ENCODE data around the gene RPS2.
"Not testable (repeated sequence)": the region's sequence is repeated elsewhere in the genome, so short reads cannot be mapped to it uniquely, and the experiment has no call there.

RPS2 gene

DNA sequence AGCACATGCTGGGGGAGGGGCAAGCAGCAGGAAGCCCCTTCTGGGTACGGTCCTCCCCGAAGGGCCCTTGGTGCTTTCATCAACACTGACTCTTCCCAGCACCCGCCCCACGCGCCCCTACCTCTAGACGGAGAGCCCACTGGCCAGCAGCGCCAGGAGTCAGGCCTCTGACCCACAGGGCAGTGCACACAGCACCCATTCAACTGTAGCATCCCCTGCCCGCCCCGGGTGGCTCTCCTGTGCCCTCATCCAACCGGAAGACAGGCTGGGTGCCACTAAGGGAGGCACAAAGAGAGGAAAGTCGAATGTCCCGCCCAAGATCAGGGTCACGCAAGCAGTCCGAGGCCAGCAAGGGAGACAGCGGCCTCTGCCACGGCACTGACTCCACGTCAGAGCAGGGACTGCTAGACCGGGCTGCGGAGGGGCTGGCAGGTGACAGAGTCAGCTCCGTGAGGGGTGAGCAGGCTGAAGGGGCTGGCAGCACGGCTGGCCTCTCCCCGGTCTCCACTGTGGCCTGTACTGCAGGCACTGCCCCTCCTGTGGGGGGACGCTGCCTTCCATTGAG lies 31.4 kb downstream of the RPS2 start:
- peaks cover 4% of the 10 kb centered on the region for H3K4me1 Mint-ChIP-seq (ENCODE audit: low read depth)
- no peaks in the 10 kb centered on the region for H3K9me3 Mint-ChIP-seq
- H3K27ac Mint-ChIP-seq = no peak overlapping the region
- no peaks in the 10 kb centered on the region for H3K36me3 Mint-ChIP-seq (ENCODE audit: low read depth)
- H3K27me3 Mint-ChIP-seq = no peaks in the 10 kb centered on the region
- no peak overlapping the region for H3K4me3 Mint-ChIP-seq

DNA sequence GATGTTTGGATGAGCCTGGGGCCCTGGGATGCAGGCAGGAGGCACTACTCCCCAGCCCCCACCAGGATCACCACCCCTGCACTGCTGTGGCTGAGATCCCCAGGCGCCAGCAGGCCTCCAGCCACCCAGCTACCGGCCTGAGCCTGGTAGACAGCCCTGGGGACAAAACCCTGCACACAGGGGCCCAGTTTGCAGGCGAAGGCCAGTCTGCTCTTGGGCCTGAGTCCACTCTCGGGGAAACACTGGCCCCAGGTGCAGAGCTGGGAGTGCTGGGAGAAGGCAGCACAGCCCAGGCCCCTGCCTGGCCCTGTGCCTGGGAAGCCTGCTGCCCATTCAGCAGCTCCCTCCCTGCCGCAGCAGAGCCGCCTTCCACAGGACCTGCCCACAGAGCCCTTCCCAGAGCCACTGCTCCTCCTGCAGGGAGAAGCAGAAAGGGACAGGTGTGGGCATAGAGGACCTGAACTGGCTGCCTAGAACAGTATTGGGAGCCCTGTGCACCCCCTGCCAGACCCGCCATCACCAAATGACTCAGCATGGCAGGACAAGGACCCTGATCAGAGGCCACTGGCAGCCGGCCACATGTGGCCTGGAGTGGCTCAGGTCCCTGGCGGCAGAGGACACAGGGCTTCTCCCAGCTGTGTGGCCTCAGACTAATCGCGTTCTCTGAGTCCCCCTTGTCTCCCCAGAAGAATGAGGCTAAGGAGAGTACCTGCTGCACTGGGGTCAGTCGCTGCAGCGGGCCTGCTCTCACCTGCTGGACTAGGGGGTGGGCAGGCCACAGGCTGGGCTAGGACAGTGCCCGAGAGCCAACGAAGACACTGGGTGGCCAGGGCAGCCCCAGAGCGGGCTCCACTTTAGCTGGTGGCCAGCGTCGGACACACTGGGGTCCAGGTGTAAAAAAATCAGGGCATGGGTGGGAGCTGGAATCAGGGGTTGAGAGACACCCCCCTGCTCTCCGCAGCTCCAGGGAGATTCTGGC lies 32.3 kb downstream of the RPS2 start:
- H3K9me3 Mint-ChIP-seq = no peaks in the 10 kb centered on the region
- H3K4me1 Mint-ChIP-seq (ENCODE audit: low read depth) = peaks cover 4% of the 10 kb centered on the region
- H3K27me3 Mint-ChIP-seq = no peaks in the 10 kb centered on the region
- no peaks in the 10 kb centered on the region for H3K36me3 Mint-ChIP-seq (ENCODE audit: low read depth)
- no peak overlapping the region for H3K27ac Mint-ChIP-seq
- no peak overlapping the region for H3K4me3 Mint-ChIP-seq

DNA sequence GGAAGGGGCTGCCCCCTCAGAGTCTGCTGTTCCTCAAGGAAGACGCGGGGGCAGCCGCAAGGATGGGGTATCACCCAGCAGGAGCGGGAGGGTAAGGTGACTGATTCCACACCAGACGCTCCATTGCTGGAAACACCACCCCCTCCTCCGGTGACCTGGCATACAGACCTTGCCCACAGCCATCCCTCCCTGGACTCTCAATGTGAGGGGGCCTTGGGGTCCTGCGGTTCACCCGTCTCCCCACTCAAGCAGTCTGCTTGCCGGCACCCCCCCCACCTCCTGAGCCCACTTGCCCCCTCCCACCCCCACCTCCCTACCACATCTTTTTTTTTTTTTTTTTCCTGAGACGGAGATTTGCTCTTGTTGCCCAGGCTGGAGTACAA lies 34.3 kb downstream of the RPS2 start:
- Mint-ChIP-seq H3K27me3 (no peaks in the 10 kb centered on the region), H3K4me3 (no peak overlapping the region), H3K9me3 (no peaks in the 10 kb centered on the region), H3K36me3 (ENCODE audit: low read depth) (no peaks in the 10 kb centered on the region), H3K27ac (no peak overlapping the region), H3K4me1 (ENCODE audit: low read depth) (peaks cover 4% of the 10 kb centered on the region)

DNA sequence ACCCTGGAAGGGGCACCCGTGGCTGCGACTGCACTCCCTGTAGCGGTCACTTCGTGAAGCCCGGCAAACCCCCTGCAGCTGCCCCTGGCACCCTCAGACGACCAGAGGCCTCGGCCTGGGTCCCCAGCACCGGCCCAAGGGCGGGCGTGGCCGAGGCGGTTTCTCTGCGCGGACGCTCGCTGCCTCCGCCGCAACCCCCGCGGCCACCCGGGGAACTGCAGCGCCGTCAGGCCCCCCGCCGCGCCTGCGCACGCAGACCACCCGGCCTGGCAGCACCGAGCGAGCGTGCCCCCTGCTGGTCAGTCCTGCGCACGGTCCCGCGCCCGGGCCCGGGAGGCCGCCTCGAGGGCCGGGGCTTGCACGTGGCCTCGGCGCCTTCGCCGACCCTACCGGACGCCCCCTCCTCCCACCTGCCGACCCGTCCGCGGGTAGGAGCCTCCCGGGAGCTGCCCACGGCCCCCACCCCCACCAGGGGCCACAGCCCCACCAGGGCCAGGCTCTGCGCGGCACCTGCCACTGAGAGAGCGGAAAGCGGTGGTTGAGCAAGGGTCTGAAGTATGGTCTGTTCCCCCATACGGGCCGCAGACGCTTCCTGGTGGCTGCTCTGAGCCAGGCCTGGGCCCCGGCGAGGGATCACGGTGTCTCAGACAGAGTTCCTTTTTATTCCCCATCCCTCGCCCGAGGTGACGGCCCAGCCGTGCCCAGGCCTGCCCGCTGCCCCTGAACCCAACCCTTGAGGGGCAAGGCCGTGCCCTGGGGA lies 34.9 kb downstream of the RPS2 start:
- Mint-ChIP-seq H3K4me3 (peak overlapping the region; percentile 51), H3K27ac (no peak overlapping the region), H3K4me1 (ENCODE audit: low read depth) (peaks cover 4% of the 10 kb centered on the region)

DNA sequence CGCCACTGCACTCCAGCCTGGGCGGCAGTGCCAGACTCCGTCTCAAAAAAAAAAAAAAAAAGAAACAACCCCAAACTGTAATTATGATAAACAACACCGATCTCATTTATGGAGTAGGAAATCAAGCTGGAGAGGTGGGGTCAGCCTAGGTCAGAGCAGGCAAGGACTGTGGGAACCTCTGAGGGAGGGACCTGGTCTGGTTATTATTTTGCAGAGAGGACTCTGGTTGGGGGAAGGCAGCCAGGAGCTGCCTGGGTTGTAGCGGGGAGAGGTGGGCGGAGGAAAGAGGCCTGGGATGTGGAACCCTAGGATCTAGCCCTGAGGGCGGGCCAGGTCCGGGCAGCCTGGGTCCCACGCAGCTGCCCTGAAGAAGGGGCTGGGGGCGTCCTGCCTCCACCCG lies 35.5 kb downstream of the RPS2 start:
- Mint-ChIP-seq H3K4me3 (peak overlapping the region; percentile 72), H3K27ac (peak overlapping the region; percentile 65), H3K27me3 (no peaks in the 10 kb centered on the region), H3K9me3 (no peaks in the 10 kb centered on the region), H3K4me1 (ENCODE audit: low read depth) (peaks cover 4% of the 10 kb centered on the region), H3K36me3 (ENCODE audit: low read depth) (no peaks in the 10 kb centered on the region)

More for the DNA sequence above, 34.9 kb downstream of the RPS2 start:
- Mint-ChIP-seq H3K27me3 (no peaks in the 10 kb centered on the region), H3K36me3 (ENCODE audit: low read depth) (no peaks in the 10 kb centered on the region), H3K9me3 (no peaks in the 10 kb centered on the region)

DNA sequence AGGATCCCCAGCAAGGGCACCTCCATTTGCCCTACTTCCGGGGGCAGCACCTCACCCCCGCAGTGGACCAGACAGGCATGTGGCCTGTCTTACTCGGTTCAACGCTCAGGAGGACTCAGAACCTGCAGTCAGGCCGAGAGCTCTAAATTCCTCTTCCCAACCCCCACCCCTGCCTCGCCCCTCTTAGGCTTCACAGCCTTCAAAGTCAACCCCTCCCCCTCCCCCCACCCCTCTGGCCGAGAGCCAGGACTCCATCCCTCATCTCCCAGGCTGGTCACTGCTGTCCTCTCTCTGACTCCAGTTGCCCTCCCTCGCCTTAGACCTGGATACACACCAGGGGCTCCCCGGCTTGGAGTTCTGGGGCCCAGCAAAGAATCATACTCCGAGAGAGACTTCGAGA lies 38.4 kb downstream of the RPS2 start:
- peaks cover 4% of the 10 kb centered on the region for H3K4me1 Mint-ChIP-seq (ENCODE audit: low read depth)
- no peak overlapping the region for H3K4me3 Mint-ChIP-seq
- peaks cover 18% of the 10 kb centered on the region for H3K27me3 Mint-ChIP-seq
- H3K9me3 Mint-ChIP-seq = no peaks in the 10 kb centered on the region
- no peak overlapping the region for H3K27ac Mint-ChIP-seq
- no peaks in the 10 kb centered on the region for H3K36me3 Mint-ChIP-seq (ENCODE audit: low read depth)

DNA sequence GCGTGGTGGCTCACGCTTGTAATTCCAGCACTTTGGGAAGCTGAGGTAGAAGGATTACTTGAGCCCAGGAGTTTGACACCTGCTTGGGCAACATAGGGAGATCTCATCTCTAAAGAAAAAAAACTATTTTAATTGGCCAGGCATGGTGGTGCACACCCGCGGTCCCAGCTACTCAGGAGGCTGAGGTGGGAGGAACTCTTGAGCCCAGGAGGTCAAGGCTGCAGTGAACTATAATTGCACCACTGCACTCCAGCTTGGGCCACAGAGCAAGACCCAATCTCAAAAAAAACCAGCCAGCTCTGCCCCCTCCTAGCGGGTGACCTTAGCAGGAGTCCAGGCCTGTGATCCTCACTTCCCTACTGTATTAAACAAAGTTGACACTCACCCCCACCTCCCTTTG lies 40.5 kb downstream of the RPS2 start:
- Mint-ChIP-seq H3K9me3 (no peaks in the 10 kb centered on the region), H3K4me1 (ENCODE audit: low read depth) (peaks cover 2% of the 10 kb centered on the region), H3K27ac (no peak overlapping the region), H3K4me3 (no peak overlapping the region), H3K36me3 (ENCODE audit: low read depth) (no peaks in the 10 kb centered on the region), H3K27me3 (peaks cover 32% of the 10 kb centered on the region)

DNA sequence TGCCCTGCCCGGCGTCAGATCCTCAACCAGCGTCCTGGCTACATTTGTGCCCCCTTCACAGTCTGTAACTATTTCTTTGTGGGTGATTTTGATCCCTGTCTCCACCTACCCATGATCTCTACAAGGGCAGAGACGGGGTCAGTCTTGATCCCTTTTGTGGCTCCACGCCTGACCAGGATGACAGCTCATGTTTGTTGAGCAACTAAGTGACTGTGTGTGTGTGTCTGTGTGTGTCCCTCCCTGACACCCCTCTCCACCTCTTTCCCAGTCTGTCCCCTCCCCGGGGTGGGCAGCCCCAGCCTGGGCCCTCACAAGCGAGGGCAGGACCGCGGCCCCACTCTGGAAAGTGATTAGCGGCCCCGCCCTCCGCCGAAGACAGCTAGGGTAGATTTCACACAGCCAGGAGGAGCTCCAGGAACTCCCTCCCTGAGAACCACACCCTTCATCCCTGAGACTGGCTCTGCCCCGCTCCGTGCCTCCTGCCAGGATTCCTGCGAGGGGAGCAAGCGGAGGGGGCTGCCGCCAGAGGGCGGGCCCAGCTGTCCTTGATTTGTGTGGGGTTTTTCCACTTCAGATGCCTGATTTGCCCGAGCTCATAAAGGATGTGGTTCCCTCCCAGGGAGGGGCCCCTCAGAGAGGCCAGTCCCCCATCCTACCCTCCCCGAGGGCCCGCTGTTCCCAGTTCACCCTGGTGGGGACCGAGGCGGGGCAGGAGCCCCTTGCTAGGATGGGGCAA lies 41.2 kb downstream of the RPS2 start:
- Mint-ChIP-seq H3K9me3 (no peaks in the 10 kb centered on the region), H3K27ac (no peak overlapping the region), H3K27me3 (peaks cover 36% of the 10 kb centered on the region), H3K36me3 (ENCODE audit: low read depth) (no peaks in the 10 kb centered on the region), H3K4me1 (ENCODE audit: low read depth) (no peaks in the 10 kb centered on the region), H3K4me3 (no peak overlapping the region)

DNA sequence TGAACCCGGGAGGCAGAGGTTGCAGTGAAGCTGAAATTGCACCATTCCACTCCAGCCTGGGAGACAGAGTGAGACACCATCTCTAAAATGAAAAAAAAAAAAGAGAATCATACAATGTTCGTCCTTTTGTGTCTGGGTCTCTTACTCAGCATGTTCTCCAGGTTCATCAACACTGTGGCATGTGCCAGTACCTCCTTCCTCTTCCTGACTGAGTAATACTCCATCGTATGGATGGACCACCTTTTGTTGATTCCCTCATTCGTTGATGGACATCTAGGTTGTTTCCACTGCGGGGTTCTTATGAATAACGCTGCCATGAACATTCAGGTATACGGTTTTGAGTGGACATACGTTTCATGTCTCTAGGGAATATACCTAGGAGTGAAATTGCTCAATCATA lies 42.3 kb downstream of the RPS2 start:
- no peak overlapping the region for H3K4me3 Mint-ChIP-seq
- H3K36me3 Mint-ChIP-seq (ENCODE audit: low read depth) = no peaks in the 10 kb centered on the region
- peaks cover 36% of the 10 kb centered on the region for H3K27me3 Mint-ChIP-seq
- no peaks in the 10 kb centered on the region for H3K9me3 Mint-ChIP-seq
- H3K27ac Mint-ChIP-seq = no peak overlapping the region
- H3K4me1 Mint-ChIP-seq (ENCODE audit: low read depth) = no peaks in the 10 kb centered on the region

DNA sequence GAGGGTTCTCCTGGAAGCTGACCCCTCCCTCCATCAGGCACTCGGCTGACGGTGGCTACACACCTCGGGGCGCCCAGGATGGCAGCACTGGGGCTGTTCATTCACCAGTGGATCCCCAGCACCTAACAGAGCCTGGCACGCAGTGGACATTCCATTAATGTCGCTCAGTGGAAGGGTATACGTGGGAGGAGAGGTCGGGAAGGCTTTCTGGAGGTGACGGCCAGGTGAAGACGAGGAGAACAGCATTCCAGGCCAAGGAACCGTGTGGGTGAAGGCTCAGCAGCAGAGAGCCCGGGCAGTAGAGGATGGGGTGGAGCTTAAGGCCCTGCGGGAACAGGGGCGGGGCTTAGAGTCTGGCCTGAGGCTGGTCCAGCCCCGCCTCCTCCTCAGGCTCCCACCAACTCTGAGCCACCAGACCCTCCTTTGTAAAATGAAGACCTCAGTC lies 43.9 kb downstream of the RPS2 start:
- no peaks in the 10 kb centered on the region for H3K4me1 Mint-ChIP-seq (ENCODE audit: low read depth)
- no peaks in the 10 kb centered on the region for H3K9me3 Mint-ChIP-seq
- no peak overlapping the region for H3K27ac Mint-ChIP-seq
- no peak overlapping the region for H3K4me3 Mint-ChIP-seq
- peaks cover 49% of the 10 kb centered on the region for H3K27me3 Mint-ChIP-seq
- H3K36me3 Mint-ChIP-seq (ENCODE audit: low read depth) = no peaks in the 10 kb centered on the region

DNA sequence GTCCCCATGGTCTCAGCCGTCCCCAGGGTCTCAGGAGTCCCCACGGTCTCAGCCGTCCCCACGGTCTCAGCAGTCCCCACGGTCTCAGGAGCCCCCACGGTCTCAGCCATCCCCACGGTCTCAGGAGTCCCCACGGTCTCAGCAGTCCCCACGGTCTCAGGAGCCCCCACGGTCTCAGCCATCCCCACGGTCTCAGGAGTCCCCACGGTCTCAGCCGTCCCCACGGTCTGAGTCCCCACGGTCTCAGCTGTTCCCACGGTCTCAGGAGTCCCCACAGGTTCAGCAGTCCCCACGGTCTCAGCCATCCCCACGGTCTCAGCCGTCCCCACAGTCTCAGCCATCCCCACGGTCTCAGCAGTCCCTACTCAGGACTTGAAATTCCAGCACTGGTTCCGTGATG lies 44.5 kb downstream of the RPS2 start:
- not testable (repeated sequence) for H3K27ac Mint-ChIP-seq; H3K4me3 Mint-ChIP-seq; H3K4me1 Mint-ChIP-seq (ENCODE audit: low read depth); H3K9me3 Mint-ChIP-seq; H3K36me3 Mint-ChIP-seq (ENCODE audit: low read depth)
- H3K27me3 Mint-ChIP-seq = peaks cover 56% of the 10 kb centered on the region

DNA sequence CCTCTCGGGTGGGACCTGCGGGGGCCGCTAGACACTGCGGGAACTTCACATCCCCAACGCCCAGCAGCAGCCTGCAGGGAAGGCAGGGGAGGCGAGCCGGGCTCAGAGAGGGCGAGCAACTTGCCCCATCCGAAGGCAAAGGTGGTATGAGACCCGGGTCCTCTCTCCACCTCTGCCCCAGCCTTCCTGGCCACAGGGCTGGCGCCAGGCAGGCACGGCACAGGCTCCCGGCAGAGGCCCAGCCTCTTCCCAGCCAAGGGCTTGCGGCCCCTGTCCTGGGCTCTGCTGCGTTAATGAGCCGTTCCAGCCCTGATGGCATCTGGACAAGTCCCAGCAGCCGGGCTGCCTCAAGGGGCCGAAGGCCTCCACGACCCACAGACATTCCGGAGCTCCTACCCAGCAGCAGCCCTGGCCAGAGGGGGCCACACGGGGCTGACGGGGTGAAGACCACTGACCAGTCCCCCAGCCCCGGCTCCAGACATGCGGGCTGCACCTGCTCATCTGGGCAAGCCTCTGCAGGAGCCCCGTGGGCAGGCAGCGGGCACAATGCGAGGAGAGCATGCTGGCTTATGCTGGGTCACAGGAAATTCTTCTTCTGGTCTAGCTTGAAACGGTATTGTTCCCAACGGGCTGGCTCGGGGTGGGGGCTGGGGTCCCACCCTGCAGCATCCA lies 45.2 kb downstream of the RPS2 start:
- Mint-ChIP-seq H3K36me3 (ENCODE audit: low read depth) (no peaks in the 10 kb centered on the region), H3K27me3 (peaks cover 58% of the 10 kb centered on the region), H3K4me1 (ENCODE audit: low read depth) (no peaks in the 10 kb centered on the region), H3K27ac (no peak overlapping the region), H3K9me3 (no peaks in the 10 kb centered on the region), H3K4me3 (no peak overlapping the region)

DNA sequence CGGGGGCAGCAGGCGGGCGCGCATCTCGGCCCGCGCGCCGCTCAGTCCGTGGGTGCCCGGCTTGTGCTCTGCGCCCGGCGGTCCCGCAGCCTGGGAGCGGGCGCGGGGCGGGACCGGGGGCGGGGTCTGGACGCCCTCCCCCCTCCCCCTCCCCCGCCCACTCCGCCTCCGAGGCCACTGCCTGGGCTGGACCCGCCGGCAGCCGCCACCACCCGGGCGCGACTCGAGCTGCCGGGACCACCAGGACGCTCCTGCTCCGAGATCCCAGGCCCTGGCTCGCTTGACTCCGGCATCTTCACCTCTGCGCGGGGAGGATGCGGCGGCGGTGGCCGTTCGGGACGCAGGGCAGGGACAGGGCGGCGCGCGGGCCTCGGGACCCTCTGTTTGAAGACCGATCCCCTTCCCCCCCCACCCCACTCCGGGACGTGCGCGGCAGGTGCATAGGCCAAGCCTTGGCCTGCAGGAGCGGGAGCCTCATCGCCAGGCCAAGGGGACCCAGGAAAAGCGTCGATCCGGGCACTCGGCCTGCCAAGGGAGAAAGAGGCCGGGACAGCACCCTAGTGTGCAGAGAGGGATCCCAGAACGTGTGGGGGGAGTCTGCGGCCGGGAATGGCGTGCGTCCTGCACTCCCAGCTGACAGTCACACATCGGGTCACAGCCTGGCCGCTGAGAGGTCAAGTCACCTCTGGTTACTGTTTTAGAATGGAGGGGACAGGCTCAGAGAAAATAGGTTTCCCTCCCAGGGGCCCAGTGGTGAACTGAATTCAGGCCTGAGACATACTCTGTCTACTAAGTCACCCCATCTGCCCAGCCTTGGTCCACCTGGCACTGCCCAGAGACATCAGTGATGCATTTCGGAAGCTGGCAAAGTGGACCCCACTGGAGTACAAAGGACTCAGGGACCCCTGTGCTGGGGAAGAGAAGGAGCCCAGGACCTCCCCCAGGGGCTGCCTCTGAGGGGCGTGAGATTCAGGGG lies 46.0 kb downstream of the RPS2 start, which contains the start of gene HS3ST6:
TSS of gene HS3ST6 (minus strand) at position 65 of the 976 bp plus-strand sequence. CDS start 92 bp downstream, outside the sequence.
- H3K27ac Mint-ChIP-seq = no peak within 1 kb of the TSS
- H3K4me3 Mint-ChIP-seq = no peak within 1 kb of the TSS

More for the DNA sequence above, 46.0 kb downstream of the RPS2 start, which contains the start of gene HS3ST6:
- no peaks in the 10 kb centered on the region for H3K9me3 Mint-ChIP-seq
- no peaks in the 10 kb centered on the region for H3K36me3 Mint-ChIP-seq (ENCODE audit: low read depth)
- H3K4me1 Mint-ChIP-seq (ENCODE audit: low read depth) = no peaks in the 10 kb centered on the region
- H3K27me3 Mint-ChIP-seq = peaks cover 58% of the 10 kb centered on the region
